PC-3 (cell line): ENCODE measurements around the gene UFD1.

Experiments
- EZH2 ChIP-seq: fragments of 300-600 bp; sonication (generic); IDR thresholded peaks from one replicate; pipeline ENCODE4 v1.6.1; 2017; ENCODE audit warnings: antibody characterized with exemption, mild to moderate bottlenecking, low read length; ENCODE audit not compliant: unreplicated experiment
- TF ChIP-seq, protein P1 (sequence below): fragments of 300-600 bp; sonication (generic); conservative IDR thresholded peaks from 2 replicates; pipeline ENCODE4 v1.5.1; 2017; ENCODE audit warnings: antibody characterized with exemption, low read depth, mild to moderate bottlenecking, low read length

DNA sequence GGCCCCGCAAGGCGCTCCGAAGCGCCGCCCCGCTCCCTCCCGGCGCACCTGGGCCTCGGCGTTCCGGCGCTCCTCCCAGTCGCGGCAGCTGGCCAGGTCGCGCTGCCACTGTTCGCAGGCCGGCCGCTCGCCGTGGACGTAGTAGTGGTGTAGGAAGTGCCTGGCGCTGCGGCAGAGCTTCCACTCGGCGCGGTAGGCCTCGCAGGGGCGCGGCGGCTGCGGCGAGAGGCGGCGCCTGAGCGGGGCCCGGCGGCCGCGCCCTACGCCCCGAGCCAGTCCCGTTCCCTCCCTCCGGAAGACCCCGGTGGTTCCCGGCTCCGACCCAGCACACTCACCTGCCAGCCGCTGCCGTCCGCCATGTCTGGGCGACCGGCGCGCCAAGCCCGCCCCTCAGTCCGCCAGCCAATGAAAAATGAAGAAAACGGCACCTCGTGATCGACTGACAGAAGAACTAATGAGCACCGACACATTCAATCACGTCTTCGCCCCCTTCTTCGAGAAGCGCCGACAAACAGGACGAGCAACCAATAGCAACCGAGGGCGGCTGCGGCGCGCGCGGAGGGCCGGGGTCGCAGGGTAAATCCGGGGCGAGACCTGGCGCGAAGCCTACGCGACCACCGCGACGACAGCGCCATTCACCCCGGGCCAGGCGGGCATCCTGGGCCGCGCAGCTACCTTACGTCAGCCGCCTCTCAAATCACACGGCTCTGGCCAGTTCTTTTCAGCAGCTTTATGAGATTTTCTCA is 31.5 kb downstream of the UFD1 start, which contains the start of gene C22orf39:
- TF ChIP-seq, protein P1, sequence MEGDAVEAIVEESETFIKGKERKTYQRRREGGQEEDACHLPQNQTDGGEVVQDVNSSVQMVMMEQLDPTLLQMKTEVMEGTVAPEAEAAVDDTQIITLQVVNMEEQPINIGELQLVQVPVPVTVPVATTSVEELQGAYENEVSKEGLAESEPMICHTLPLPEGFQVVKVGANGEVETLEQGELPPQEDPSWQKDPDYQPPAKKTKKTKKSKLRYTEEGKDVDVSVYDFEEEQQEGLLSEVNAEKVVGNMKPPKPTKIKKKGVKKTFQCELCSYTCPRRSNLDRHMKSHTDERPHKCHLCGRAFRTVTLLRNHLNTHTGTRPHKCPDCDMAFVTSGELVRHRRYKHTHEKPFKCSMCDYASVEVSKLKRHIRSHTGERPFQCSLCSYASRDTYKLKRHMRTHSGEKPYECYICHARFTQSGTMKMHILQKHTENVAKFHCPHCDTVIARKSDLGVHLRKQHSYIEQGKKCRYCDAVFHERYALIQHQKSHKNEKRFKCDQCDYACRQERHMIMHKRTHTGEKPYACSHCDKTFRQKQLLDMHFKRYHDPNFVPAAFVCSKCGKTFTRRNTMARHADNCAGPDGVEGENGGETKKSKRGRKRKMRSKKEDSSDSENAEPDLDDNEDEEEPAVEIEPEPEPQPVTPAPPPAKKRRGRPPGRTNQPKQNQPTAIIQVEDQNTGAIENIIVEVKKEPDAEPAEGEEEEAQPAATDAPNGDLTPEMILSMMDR = no peak
- TF ChIP-seq EZH2 = no peak
